Type B pancreatic cell (in vitro differentiated cells): ENCODE measurements around the gene FAM187B. TPM values are rescaled to one million over a fixed set of nuclear protein-coding genes. Genes with fewer than 3 reads are reported as not detected.

Source experiments
- DNase-seq: peaks from one replicate; pipeline ENCODE4 v3.0.0; 2021; ENCODE audit warnings: mixed read lengths; ENCODE audit not compliant: unreplicated experiment; ENCODE audit errors: extremely low spot score
- H3K27ac Mint-ChIP-seq: 2 replicates; pipeline ENCODE4 v1.8.0; 2021; ENCODE audit warnings: mild to moderate bottlenecking, mixed read lengths
- H3K27me3 Mint-ChIP-seq: 2 replicates; pipeline ENCODE4 v1.8.0; 2021; ENCODE audit warnings: mixed read lengths
- H3K36me3 Mint-ChIP-seq: 2 replicates; pipeline ENCODE4 v1.8.0; 2021; ENCODE audit warnings: mixed read lengths
- H3K4me1 Mint-ChIP-seq: one replicate; pipeline ENCODE4 v1.8.0; 2021; ENCODE audit warnings: mixed read lengths; ENCODE audit not compliant: unreplicated experiment
- H3K4me3 Mint-ChIP-seq: 2 replicates; pipeline ENCODE4 v1.8.0; 2021; ENCODE audit warnings: mild to moderate bottlenecking, mixed read lengths
- H3K9me3 Mint-ChIP-seq: 2 replicates; pipeline ENCODE4 v1.8.0; 2021; ENCODE audit warnings: mixed read lengths
- CTCF ChIP-seq: fragments of 200-600 bp; sonication (generic); conservative IDR thresholded peaks from 2 replicates; pipeline ENCODE4 v1.5.0; 2021; ENCODE audit warnings: antibody characterized with exemption, mild to moderate bottlenecking
- total RNA-seq: library from RNA; stranded (reverse); gene quantifications from 2 replicates; pipeline ENCODE4 v1.2.1, GENCODE V29; 2021; ENCODE audit warnings: low replicate concordance

FAM187B gene
- total RNA-seq, 1 donor from 2014 or later: not detected

- H3K4me1 Mint-ChIP-seq: no peaks in the 10 kb centered on the region
- H3K9me3 Mint-ChIP-seq: no peaks in the 10 kb centered on the region
Measured at GRCh38 chr19:35226748-35227147, 1.8 kb downstream of the FAM187B start.

DNA sequence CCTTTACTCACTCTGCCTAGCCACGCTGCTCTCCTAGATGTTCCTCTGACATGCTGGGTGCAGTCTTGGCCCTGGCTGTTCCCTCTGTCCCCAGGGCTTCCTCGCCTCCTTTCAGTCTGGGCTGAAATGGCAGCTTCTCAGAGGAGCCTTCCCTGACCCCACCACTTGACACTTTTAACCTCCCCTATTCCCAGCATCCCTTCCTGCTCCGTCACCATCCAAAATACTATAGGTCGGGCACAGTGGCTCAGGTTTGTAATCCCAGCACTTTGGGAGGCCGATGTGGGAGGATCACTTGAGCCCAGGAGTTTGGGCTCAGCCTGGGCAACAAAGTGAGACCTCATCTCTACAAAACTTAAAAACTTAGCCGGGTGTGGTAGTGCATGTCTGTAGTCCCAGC is 2.6 kb downstream of the FAM187B start:
- Mint-ChIP-seq H3K9me3 (no peaks in the 10 kb centered on the region), H3K4me3 (no peak overlapping the region), H3K27ac (no peak overlapping the region), H3K4me1 (no peaks in the 10 kb centered on the region), H3K27me3 (no peaks in the 10 kb centered on the region), H3K36me3 (no peaks in the 10 kb centered on the region)
- peak; percentile 47 for DNase-seq
- TF ChIP-seq CTCF: no peak

More at GRCh38 chr19:35226748-35227147, 1.8 kb downstream of the FAM187B start:
- Mint-ChIP-seq H3K27me3 (no peaks in the 10 kb centered on the region), H3K27ac (no peak overlapping the region), H3K4me3 (no peak overlapping the region), H3K36me3 (no peaks in the 10 kb centered on the region)
- DNase-seq: peak; percentile 37
- no peak for TF ChIP-seq CTCF

GRCh38 chr19:35224681-35225571 is 3.6 kb downstream of the FAM187B start:
- Mint-ChIP-seq H3K27ac (no peak overlapping the region), H3K4me1 (no peaks in the 10 kb centered on the region), H3K4me3 (no peak overlapping the region), H3K36me3 (no peaks in the 10 kb centered on the region), H3K9me3 (no peaks in the 10 kb centered on the region), H3K27me3 (no peaks in the 10 kb centered on the region)
- no peak for TF ChIP-seq CTCF
- DNase-seq: peak; percentile 60

DNA sequence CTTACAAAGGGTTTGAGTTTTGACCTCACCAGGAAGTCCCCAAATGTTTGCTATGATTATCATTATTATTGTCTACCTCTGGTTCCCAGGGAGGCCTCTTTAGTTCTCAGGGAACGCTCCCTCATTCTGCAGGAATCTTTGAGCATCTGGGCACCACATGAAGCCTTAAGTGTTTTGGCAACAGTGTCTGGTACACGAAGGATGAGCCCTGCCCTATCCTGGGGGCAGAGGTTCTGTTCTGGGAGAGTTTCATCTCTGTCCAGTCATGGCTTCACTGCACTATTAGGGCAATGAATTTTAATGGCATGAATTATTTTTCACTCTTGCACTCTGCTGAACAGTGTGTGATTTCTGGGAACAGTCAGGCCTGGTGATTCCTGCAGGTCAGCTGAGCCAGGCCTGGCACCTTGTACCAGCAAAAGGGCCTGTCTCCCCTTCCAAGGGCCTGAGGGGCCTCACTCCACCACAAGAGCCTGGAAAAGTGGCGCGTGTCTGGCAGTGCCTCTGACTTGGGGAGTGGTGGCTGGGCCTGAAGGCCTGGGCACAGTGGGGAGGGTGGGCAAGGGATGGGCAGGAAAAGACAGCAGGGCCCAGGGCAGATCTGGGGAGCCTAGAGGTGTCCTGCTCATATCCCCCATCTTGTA is 4.6 kb downstream of the FAM187B start:
- no peaks in the 10 kb centered on the region for H3K4me1 Mint-ChIP-seq
- TF ChIP-seq CTCF: no peak
- DNase-seq: peak; percentile 39
- H3K36me3 Mint-ChIP-seq: no peaks in the 10 kb centered on the region
- H3K9me3 Mint-ChIP-seq: peaks cover 5% of the 10 kb centered on the region
- H3K4me3 Mint-ChIP-seq: no peak overlapping the region
- no peaks in the 10 kb centered on the region for H3K27me3 Mint-ChIP-seq
- H3K27ac Mint-ChIP-seq: no peak overlapping the region

- Mint-ChIP-seq H3K9me3 (peaks cover 5% of the 10 kb centered on the region), H3K27ac (no peak overlapping the region), H3K4me3 (no peak overlapping the region), H3K27me3 (no peaks in the 10 kb centered on the region), H3K4me1 (no peaks in the 10 kb centered on the region), H3K36me3 (no peaks in the 10 kb centered on the region)
- TF ChIP-seq CTCF: no peak
- DNase-seq: no peak
Measured at GRCh38 chr19:35223084-35223790, 5.3 kb downstream of the FAM187B start.
